Suprapubic skin (tissue), 4 donors: Measurements from ENCODE around the gene IFNAR1.
"Not testable (repeated sequence)": the region's sequence is repeated elsewhere in the genome, so short reads cannot be mapped to it uniquely, and the experiment has no call there.

Source experiments
- CTCF ChIP-seq, 2 donors: fragments of 200-600 bp in 1 of 2; fragments of 450-650 bp in 1 of 2; sonication (generic) in 1 of 2; IDR thresholded peaks; one replicate each; pipeline ENCODE4 v1.5.1; 2016 to 2019; ENCODE audit warnings: antibody characterized with exemption in 2 of 2, mild to moderate bottlenecking in 1 of 2, moderate library complexity in 1 of 2
- EP300 ChIP-seq: sonication (generic); formaldehyde crosslinking; IDR thresholded peaks from one replicate; pipeline ENCODE4 v1.6.1; 2017; ENCODE audit warnings: antibody characterized with exemption
- POLR2A ChIP-seq, 2 donors: fragments of 450-650 bp; IDR thresholded peaks; one replicate each; pipeline ENCODE4 v1.6.1; 2017; ENCODE audit warnings: antibody characterized with exemption in 2 of 2, mild to moderate bottlenecking in 2 of 2, moderate library complexity in 2 of 2
- POLR2AphosphoS5 ChIP-seq, 3 donors: sonication (generic); formaldehyde crosslinking; IDR thresholded peaks; one replicate each; pipeline ENCODE4 v1.6.1; 2017; ENCODE audit warnings: antibody characterized with exemption in 3 of 3

GRCh38 chr21:33363911-33364609, 39.3 kb downstream of the IFNAR1 start:
- not testable (repeated sequence) for TF ChIP-seq CTCF (IDR thresholded peaks at IDR 0.05); POLR2A (IDR thresholded peaks at IDR 0.05); EP300; POLR2AphosphoS5 (IDR thresholded peaks at IDR 0.05)
